Osteoblast (primary cell): ENCODE measurements around the gene LRP10. TPM values are rescaled to one million over a fixed set of nuclear protein-coding genes. Genes with fewer than 3 reads are reported as not detected.

Source experiments
- DNase-seq: peaks from one replicate; pipeline ENCODE4 v3.0.0; 2011; ENCODE audit warnings: low spot score, mixed read lengths; ENCODE audit not compliant: insufficient read length; ENCODE audit errors: missing footprints
- H2AFZ ChIP-seq: 2 replicates; pipeline ENCODE4 v1.6.0; 2011; ENCODE audit warnings: mild to moderate bottlenecking, low read length
- H3K27ac ChIP-seq: 2 replicates; pipeline ENCODE4 v1.5.1; 2011; ENCODE audit warnings: mild to moderate bottlenecking, low read depth, low read length, moderate library complexity
- H3K27me3 ChIP-seq: 2 replicates; pipeline ENCODE4 v1.6.0; 2012; ENCODE audit warnings: mild to moderate bottlenecking, control low read depth, inconsistent platforms, low read length, moderate library complexity; ENCODE audit not compliant: insufficient read depth
- H3K36me3 ChIP-seq: 2 replicates; pipeline ENCODE4 v1.5.1; 2011; ENCODE audit warnings: mild to moderate bottlenecking, low read length, control low read depth, moderate library complexity; ENCODE audit not compliant: insufficient read depth
- H3K4me1 ChIP-seq: 2 replicates; pipeline ENCODE4 v1.5.1; 2011; ENCODE audit warnings: mild to moderate bottlenecking, low read length, control low read depth, moderate library complexity; ENCODE audit not compliant: insufficient read depth
- H3K4me2 ChIP-seq: 2 replicates; pipeline ENCODE4 v1.6.0; 2011; ENCODE audit warnings: mild to moderate bottlenecking, low read length; ENCODE audit not compliant: insufficient read depth
- H3K4me3 ChIP-seq: fragments of 200-600 bp; sonication (generic); 3 replicates; pipeline ENCODE4 v1.5.1; 2012; ENCODE audit warnings: mild to moderate bottlenecking, low read length, inconsistent platforms; ENCODE audit not compliant: insufficient read depth
- H3K79me2 ChIP-seq: 2 replicates; pipeline ENCODE4 v1.6.0; 2012; ENCODE audit warnings: mild to moderate bottlenecking, low read length, control low read depth, inconsistent platforms; ENCODE audit not compliant: insufficient read depth
- H3K9me3 ChIP-seq: 2 replicates; pipeline ENCODE4 v1.5.1; 2011; ENCODE audit warnings: low read depth, low read length, control low read depth
- H4K20me1 ChIP-seq: 2 replicates; pipeline ENCODE4 v1.6.0; 2012; ENCODE audit warnings: mild to moderate bottlenecking, low read length, control low read depth; ENCODE audit not compliant: insufficient read depth
- CTCF ChIP-seq: IDR thresholded peaks from 2 replicates; pipeline ENCODE4 v1.5.1; 2011; ENCODE audit warnings: mild to moderate bottlenecking, low read depth, low read length, moderate library complexity; ENCODE audit errors: extremely low read depth
- total RNA-seq: library from RNA; depleted of rRNA; stranded (reverse); fragments of >200 nt; gene quantifications from 2 replicates; pipeline ENCODE4 v1.2.3, GENCODE V29; 2012

LRP10 gene
- 147 and 164 TPM in 2 replicates for total RNA-seq

GRCh38 chr14:22871224-22872032, at the start of gene LRP10:
LRP10 (plus strand) TSS chr14:22871740; CDS start chr14:22872304, 564 bp downstream.
- DNase-seq: peak; percentile 95
- TF ChIP-seq CTCF: no peak
- no peaks in the 10 kb centered on the region for H3K27me3 ChIP-seq

GRCh38 chr14:22822016-22822570, 49.4 kb upstream of the LRP10 start:
- Histone ChIP-seq H4K20me1 (no peaks in the 10 kb centered on the region), H2AFZ (peak overlapping the region; percentile 77)

More at GRCh38 chr14:22871224-22872032, at the start of gene LRP10:
- peak within 1 kb of the TSS; percentile 100 for H3K4me2 ChIP-seq
- H3K4me1 ChIP-seq: peaks cover 21% of the 10 kb centered on the region
- peak within 1 kb of the TSS; percentile 91 for H3K4me3 ChIP-seq
- peak within 1 kb of the TSS; percentile 92 for H3K27ac ChIP-seq
- H2AFZ ChIP-seq: peak within 1 kb of the TSS; percentile 98
- H4K20me1 ChIP-seq: peaks cover 22% of the 10 kb centered on the region
- H3K79me2 ChIP-seq: peaks cover 33% of the 10 kb centered on the region
- peaks cover 27% of the 10 kb centered on the region for H3K36me3 ChIP-seq
- H3K9me3 ChIP-seq: no peaks in the 10 kb centered on the region

GRCh38 chr14:22822571-22823098, 48.9 kb upstream of the LRP10 start:
- Histone ChIP-seq H3K4me2 (peak overlapping the region; percentile 86), H3K36me3 (no peaks in the 10 kb centered on the region), H3K27me3 (no peaks in the 10 kb centered on the region), H4K20me1 (no peaks in the 10 kb centered on the region), H3K9me3 (no peaks in the 10 kb centered on the region), H3K4me3 (peak overlapping the region; percentile 52), H3K27ac (peak overlapping the region; percentile 42), H2AFZ (peak overlapping the region; percentile 77), H3K79me2 (no peaks in the 10 kb centered on the region), H3K4me1 (peaks cover 38% of the 10 kb centered on the region)
- peak; percentile 96 for DNase-seq
- TF ChIP-seq CTCF: peak; percentile 81

More at GRCh38 chr14:22822016-22822570, 49.4 kb upstream of the LRP10 start:
- peak overlapping the region; percentile 86 for H3K4me2 ChIP-seq
- DNase-seq: no peak
- no peaks in the 10 kb centered on the region for H3K36me3 ChIP-seq
- H3K4me3 ChIP-seq: peak overlapping the region; percentile 52
- no peaks in the 10 kb centered on the region for H3K27me3 ChIP-seq
- H3K4me1 ChIP-seq: peaks cover 38% of the 10 kb centered on the region
- no peaks in the 10 kb centered on the region for H3K79me2 ChIP-seq
- no peak for TF ChIP-seq CTCF
- H3K9me3 ChIP-seq: no peaks in the 10 kb centered on the region
- peak overlapping the region; percentile 14 for H3K27ac ChIP-seq
